Skeletal muscle satellite cell (primary cell): Measurements from ENCODE around the gene LYPD1.

Experiments
- H3K27me3 ChIP-seq: 2 replicates; pipeline ENCODE4 v1.7.0; 2013; ENCODE audit warnings: low read length; ENCODE audit not compliant: control insufficient read depth, insufficient read depth
- H3K36me3 ChIP-seq: 2 replicates; pipeline ENCODE4 v1.7.0; 2013; ENCODE audit warnings: mild to moderate bottlenecking, control low read depth, low read length; ENCODE audit not compliant: insufficient read depth
- H3K4me1 ChIP-seq: 2 replicates; pipeline ENCODE4 v1.7.0; 2013; ENCODE audit warnings: low read length; ENCODE audit not compliant: control insufficient read depth, insufficient read depth
- H3K4me2 ChIP-seq: 2 replicates; pipeline ENCODE4 v1.7.0; 2013; ENCODE audit warnings: mild to moderate bottlenecking, low read length
- H3K4me3 ChIP-seq: 2 replicates; pipeline ENCODE4 v1.7.0; 2013; ENCODE audit warnings: low read length
- H3K9ac ChIP-seq: 2 replicates; pipeline ENCODE4 v1.7.0; 2013; ENCODE audit warnings: mild to moderate bottlenecking, low read depth, low read length, moderate library complexity
- H3K9me3 ChIP-seq: replicated peaks from 2 replicates; pipeline ENCODE4 v1.7.0; 2013; ENCODE audit warnings: mild to moderate bottlenecking, control low read depth, low read length

The LYPD1 gene

GRCh38 chr2:132645722-132646539 is 24.1 kb downstream of the LYPD1 start:
- H3K36me3 ChIP-seq, result no peaks in the 10 kb centered on the region
- H3K9ac ChIP-seq, result no peak overlapping the region
- no peaks in the 10 kb centered on the region for H3K4me1 ChIP-seq
- H3K9me3 ChIP-seq, result no peaks in the 10 kb centered on the region
- no peak overlapping the region for H3K4me2 ChIP-seq
- no peak overlapping the region for H3K4me3 ChIP-seq
- H3K27me3 ChIP-seq, result no peaks in the 10 kb centered on the region

GRCh38 chr2:132645176-132645575 is 24.8 kb downstream of the LYPD1 start:
- Histone ChIP-seq H3K36me3 (no peaks in the 10 kb centered on the region), H3K4me3 (no peak overlapping the region), H3K27me3 (no peaks in the 10 kb centered on the region), H3K4me1 (no peaks in the 10 kb centered on the region), H3K9ac (no peak overlapping the region), H3K4me2 (no peak overlapping the region), H3K9me3 (no peaks in the 10 kb centered on the region)

- no peak overlapping the region for H3K4me2 ChIP-seq
- H3K9ac ChIP-seq, result no peak overlapping the region
- no peak overlapping the region for H3K4me3 ChIP-seq
- H3K27me3 ChIP-seq, result no peaks in the 10 kb centered on the region
- H3K36me3 ChIP-seq, result no peaks in the 10 kb centered on the region
- no peaks in the 10 kb centered on the region for H3K4me1 ChIP-seq
- no peaks in the 10 kb centered on the region for H3K9me3 ChIP-seq
These were observed 27.6 kb downstream of the LYPD1 start for GRCh38 chr2:132642415-132642814.

GRCh38 chr2:132641819-132642218 is 28.2 kb downstream of the LYPD1 start:
- no peaks in the 10 kb centered on the region for H3K4me1 ChIP-seq
- no peak overlapping the region for H3K4me3 ChIP-seq
- no peaks in the 10 kb centered on the region for H3K27me3 ChIP-seq
- H3K36me3 ChIP-seq, result no peaks in the 10 kb centered on the region
- no peak overlapping the region for H3K4me2 ChIP-seq
- no peaks in the 10 kb centered on the region for H3K9me3 ChIP-seq
- H3K9ac ChIP-seq, result no peak overlapping the region

GRCh38 chr2:132640116-132640515 is 29.9 kb downstream of the LYPD1 start:
- no peaks in the 10 kb centered on the region for H3K27me3 ChIP-seq
- H3K4me2 ChIP-seq, result no peak overlapping the region
- H3K4me3 ChIP-seq, result no peak overlapping the region
- no peak overlapping the region for H3K9ac ChIP-seq
- H3K36me3 ChIP-seq, result no peaks in the 10 kb centered on the region
- H3K4me1 ChIP-seq, result no peaks in the 10 kb centered on the region
- no peaks in the 10 kb centered on the region for H3K9me3 ChIP-seq

GRCh38 chr2:132638313-132639040 is 31.5 kb downstream of the LYPD1 start:
- Histone ChIP-seq H3K4me3 (no peak overlapping the region), H3K9me3 (no peaks in the 10 kb centered on the region), H3K9ac (no peak overlapping the region), H3K36me3 (no peaks in the 10 kb centered on the region), H3K27me3 (no peaks in the 10 kb centered on the region), H3K4me1 (no peaks in the 10 kb centered on the region), H3K4me2 (no peak overlapping the region)

- Histone ChIP-seq H3K9ac (no peak overlapping the region), H3K4me2 (no peak overlapping the region), H3K9me3 (no peaks in the 10 kb centered on the region), H3K4me1 (peaks cover 6% of the 10 kb centered on the region), H3K27me3 (no peaks in the 10 kb centered on the region), H3K36me3 (no peaks in the 10 kb centered on the region), H3K4me3 (no peak overlapping the region)
These were observed 33.7 kb downstream of the LYPD1 start for GRCh38 chr2:132636346-132636745.

GRCh38 chr2:132633635-132634034 is 36.4 kb downstream of the LYPD1 start:
- Histone ChIP-seq H3K4me3 (no peak overlapping the region), H3K4me2 (no peak overlapping the region), H3K4me1 (peaks cover 6% of the 10 kb centered on the region), H3K36me3 (no peaks in the 10 kb centered on the region), H3K9me3 (no peaks in the 10 kb centered on the region), H3K27me3 (no peaks in the 10 kb centered on the region), H3K9ac (no peak overlapping the region)

GRCh38 chr2:132632000-132632649 is 37.9 kb downstream of the LYPD1 start:
- Histone ChIP-seq H3K4me2 (no peak overlapping the region), H3K9ac (no peak overlapping the region), H3K4me3 (no peak overlapping the region), H3K4me1 (peaks cover 6% of the 10 kb centered on the region), H3K27me3 (no peaks in the 10 kb centered on the region), H3K9me3 (no peaks in the 10 kb centered on the region), H3K36me3 (no peaks in the 10 kb centered on the region)

- no peak overlapping the region for H3K4me3 ChIP-seq
- H3K9ac ChIP-seq, result no peak overlapping the region
- H3K9me3 ChIP-seq, result no peaks in the 10 kb centered on the region
- no peak overlapping the region for H3K4me2 ChIP-seq
- peaks cover 18% of the 10 kb centered on the region for H3K4me1 ChIP-seq
- H3K27me3 ChIP-seq, result no peaks in the 10 kb centered on the region
- no peaks in the 10 kb centered on the region for H3K36me3 ChIP-seq
These were observed 42.5 kb downstream of the LYPD1 start for GRCh38 chr2:132627536-132627935.

GRCh38 chr2:132623096-132623839 is 46.7 kb downstream of the LYPD1 start:
- H3K4me2 ChIP-seq, result peak overlapping the region; percentile 66

More at GRCh38 chr2:132623096-132623839, 46.7 kb downstream of the LYPD1 start:
- Histone ChIP-seq H3K4me1 (peaks cover 12% of the 10 kb centered on the region), H3K36me3 (no peaks in the 10 kb centered on the region), H3K4me3 (peak overlapping the region; percentile 35), H3K27me3 (no peaks in the 10 kb centered on the region), H3K9ac (no peak overlapping the region), H3K9me3 (no peaks in the 10 kb centered on the region)
